SK-N-MC (cell line): ENCODE measurements around the gene AHDC1.

Experiments
- DNase-seq: peaks from one replicate; pipeline ENCODE4 v3.0.0-alpha.2; 2011; ENCODE audit warnings: low read depth, low spot score
- H3K27ac ChIP-seq: fragments of 200-600 bp; sonication (generic); 2 replicates; pipeline ENCODE4 v1.5.1; 2016; ENCODE audit warnings: mixed run types
- H3K36me3 ChIP-seq: fragments of 200-600 bp; sonication (generic); 2 replicates; pipeline ENCODE4 v1.6.1; 2017; ENCODE audit warnings: antibody characterized with exemption, low read length, mixed read lengths; ENCODE audit not compliant: insufficient read depth
- H3K4me3 ChIP-seq: fragments of 200-600 bp; sonication (generic); 2 replicates; pipeline ENCODE4 v1.5.1; 2016
- H3K9ac ChIP-seq: fragments of 200-600 bp; sonication (generic); 2 replicates; pipeline ENCODE4 v1.8.0; 2017; ENCODE audit warnings: mixed run types, mixed read lengths; ENCODE audit not compliant: insufficient read length
- H3K9me3 ChIP-seq: fragments of 200-600 bp; sonication (generic); 2 replicates; pipeline ENCODE4 v1.6.1; 2017; ENCODE audit warnings: low read depth, mild to moderate bottlenecking, antibody characterized with exemption, low read length, moderate library complexity, mixed read lengths
- EZH2 ChIP-seq: fragments of 200-600 bp; sonication (generic); IDR thresholded peaks from one replicate; pipeline ENCODE4 v1.6.1; 2017; ENCODE audit warnings: antibody characterized with exemption
- FOXP2 ChIP-seq: optimal IDR thresholded peaks from 2 replicates; pipeline ENCODE3; 2011; ENCODE audit warnings: mild to moderate bottlenecking, moderate library complexity; ENCODE audit not compliant: insufficient read depth; ENCODE audit errors: extremely low read length, control extremely low read depth
- POLR2AphosphoS5 ChIP-seq: IDR thresholded peaks from 2 replicates; pipeline ENCODE4 v1.6.1; 2012; ENCODE audit warnings: mild to moderate bottlenecking, low read depth, low read length, borderline replicate concordance

The AHDC1 gene

GRCh38 chr1:27567971-27568299 lies 36.0 kb downstream of the AHDC1 start:
- Histone ChIP-seq H3K9ac (peak overlapping the region; percentile 33), H3K36me3 (no peaks in the 10 kb centered on the region), H3K9me3 (no peaks in the 10 kb centered on the region), H3K27ac (0 out of 2 replicates have a peak overlapping the region, but pooled peaks have one; percentile 59), H3K4me3 (peak overlapping the region; percentile 69)
- no peak for DNase-seq
- TF ChIP-seq FOXP2 (no peak), POLR2AphosphoS5 (no peak), EZH2 (no peak)

GRCh38 chr1:27567146-27567526 lies 36.8 kb downstream of the AHDC1 start:
- DNase-seq: no peak
- no peak overlapping the region for H3K4me3 ChIP-seq
- 0 out of 2 replicates have a peak overlapping the region, but pooled peaks have one; percentile 30 for H3K27ac ChIP-seq
- no peak for TF ChIP-seq POLR2AphosphoS5
- no peak for TF ChIP-seq EZH2
- no peak for TF ChIP-seq FOXP2
- H3K9me3 ChIP-seq: no peaks in the 10 kb centered on the region
- no peak overlapping the region for H3K9ac ChIP-seq
- no peaks in the 10 kb centered on the region for H3K36me3 ChIP-seq

- H3K4me3 ChIP-seq: no peak overlapping the region; the same call in 1 of the 2 replicates
- no peaks in the 10 kb centered on the region for H3K36me3 ChIP-seq
- no peak overlapping the region for H3K9ac ChIP-seq
- DNase-seq: no peak
- H3K9me3 ChIP-seq: no peaks in the 10 kb centered on the region
- peak overlapping the region; percentile 7; the same call in 1 of the 2 replicates for H3K27ac ChIP-seq
- TF ChIP-seq POLR2AphosphoS5: no peak
- TF ChIP-seq EZH2: no peak
- TF ChIP-seq FOXP2: no peak
Observed at GRCh38 chr1:27566462-27567145, 37.3 kb downstream of the AHDC1 start.

GRCh38 chr1:27564710-27565649 lies 39.0 kb downstream of the AHDC1 start:
- TF ChIP-seq FOXP2: no peak
- no peak for TF ChIP-seq POLR2AphosphoS5
- no peak for TF ChIP-seq EZH2
- Histone ChIP-seq H3K4me3 (no peak overlapping the region), H3K36me3 (no peaks in the 10 kb centered on the region), H3K9me3 (no peaks in the 10 kb centered on the region), H3K9ac (no peak overlapping the region), H3K27ac (peak overlapping the region; percentile 7; the same call in 1 of the 2 replicates)
- DNase-seq: no peak

GRCh38 chr1:27563591-27564471 lies 40.1 kb downstream of the AHDC1 start:
- Histone ChIP-seq H3K9me3 (no peaks in the 10 kb centered on the region), H3K36me3 (no peaks in the 10 kb centered on the region), H3K9ac (no peak overlapping the region), H3K4me3 (no peak overlapping the region), H3K27ac (peak overlapping the region; percentile 45; the same call in 1 of the 2 replicates)
- DNase-seq: no peak
- TF ChIP-seq FOXP2 (no peak), EZH2 (no peak), POLR2AphosphoS5 (no peak)

GRCh38 chr1:27563341-27563590 lies 40.7 kb downstream of the AHDC1 start:
- H3K36me3 ChIP-seq: no peaks in the 10 kb centered on the region
- no peak for DNase-seq
- no peak overlapping the region for H3K4me3 ChIP-seq
- no peak overlapping the region for H3K9ac ChIP-seq
- H3K9me3 ChIP-seq: no peaks in the 10 kb centered on the region
- TF ChIP-seq EZH2 (no peak), POLR2AphosphoS5 (no peak), FOXP2 (no peak)
- no peak overlapping the region for H3K27ac ChIP-seq

GRCh38 chr1:27562534-27563340 lies 41.2 kb downstream of the AHDC1 start:
- DNase-seq: no peak
- TF ChIP-seq EZH2: no peak
- TF ChIP-seq POLR2AphosphoS5: no peak
- no peak for TF ChIP-seq FOXP2
- H3K9me3 ChIP-seq: no peaks in the 10 kb centered on the region
- no peak overlapping the region for H3K9ac ChIP-seq
- H3K4me3 ChIP-seq: no peak overlapping the region
- no peaks in the 10 kb centered on the region for H3K36me3 ChIP-seq
- peak overlapping the region; percentile 83 for H3K27ac ChIP-seq

- Histone ChIP-seq H3K36me3 (no peaks in the 10 kb centered on the region), H3K9me3 (no peaks in the 10 kb centered on the region), H3K9ac (peak overlapping the region; percentile 60), H3K4me3 (peak overlapping the region; percentile 64; the same call in 1 of the 2 replicates), H3K27ac (peak overlapping the region; percentile 83)
- DNase-seq: no peak
- TF ChIP-seq EZH2 (no peak), POLR2AphosphoS5 (no peak), FOXP2 (no peak)
Observed at GRCh38 chr1:27562021-27562420, 41.9 kb downstream of the AHDC1 start.
